Gastrocnemius medialis (tissue), 4 donors: Measurements from ENCODE around the gene ST7. TPM values are rescaled to one million over a fixed set of nuclear protein-coding genes. Genes with fewer than 3 reads are reported as not detected.
A peak's percentile ranks its signal among the peaks of the same experiment; 100 is the strongest.

Source experiments
- ATAC-seq, 2 donors: fragments of 150-250 bp; one replicate each; pipeline ENCODE4 v1.9.1; 2016
- DNase-seq, 2 donors: peaks; one replicate each; pipeline ENCODE4 v3.0.0-alpha.2; 2019
- H3K27ac ChIP-seq, 4 donors: fragments of 200-600 bp; sonication (generic); 1 replicate in 1 of 4; 2 replicates in 3 of 4; pipeline ENCODE4 v1.5.1; 2016 to 2018; ENCODE audit warnings: mild to moderate bottlenecking in 2 of 4, moderate library complexity in 1 of 4
- H3K27me3 ChIP-seq, 3 donors: fragments of 200-600 bp; sonication (generic) in 2 of 3; 1 replicate in 1 of 3; 2 replicates in 2 of 3; pipeline versions ENCODE4 v1.5.1 to v1.6.0; 2016 to 2019; ENCODE audit warnings: mild to moderate bottlenecking in 1 of 3, moderate library complexity in 1 of 3
- H3K36me3 ChIP-seq, 2 donors: fragments of 200-600 bp; sonication (generic) in 1 of 2; one replicate each; pipeline ENCODE4 v1.5.1; 2017 to 2018
- H3K4me1 ChIP-seq, 2 donors: fragments of 200-600 bp; sonication (generic) in 1 of 2; one replicate each; pipeline ENCODE4 v1.5.1; 2016 to 2017; ENCODE audit warnings: mild to moderate bottlenecking in 2 of 2
- H3K4me3 ChIP-seq, 4 donors: fragments of 200-600 bp; sonication (generic) in 3 of 4; 1 replicate in 1 of 4; 2 replicates in 3 of 4; pipeline ENCODE4 v1.5.1; 2016 to 2019; ENCODE audit warnings: mild to moderate bottlenecking in 2 of 4
- H3K9me3 ChIP-seq, 3 donors: fragments of 200-600 bp; sonication (generic) in 2 of 3; 1 replicate in 1 of 3; 2 replicates in 2 of 3; pipeline ENCODE4 v1.5.1; 2016 to 2019
- CTCF ChIP-seq, 5 experiments: fragments of 450-650 bp in 3 of 5; fragments of 200-600 bp in 2 of 5; sonication (generic) in 2 of 5; IDR thresholded peaks in 4 of 5; conservative IDR thresholded peaks in 1 of 5; 1 replicate in 4 of 5; 2 replicates in 1 of 5; pipeline ENCODE4 v1.5.1; 2016 to 2019; ENCODE audit warnings: antibody characterized with exemption in 5 of 5, mild to moderate bottlenecking in 3 of 5, moderate library complexity in 3 of 5
- POLR2A ChIP-seq, 2 donors: fragments of 450-650 bp; IDR thresholded peaks; one replicate each; pipeline ENCODE4 v1.6.1; 2017; ENCODE audit warnings: antibody characterized with exemption in 2 of 2, mild to moderate bottlenecking in 2 of 2, moderate library complexity in 2 of 2
- in situ Hi-C, 4 donors: fragments of 200-750 bp; cut with MboI; loops; one replicate each; pipeline versions ENCODE4 v1.15.0 to v1.8.0; 2017; ENCODE audit warnings: low sequenced_read_pairs in 4 of 4
- intact Hi-C: fragments of 100-400 bp; cut with DNase I; formaldehyde crosslinking; loops from one replicate; pipeline ENCODE4 v1.15.1; 2023; ENCODE audit warnings: low total_unique reads
- total RNA-seq, 4 donors: library from RNA; depleted of rRNA; stranded (reverse); fragments of >200 nt; gene quantifications; one replicate each; pipeline versions ENCODE4 v1.1.0 to v1.2.3, GENCODE V29; 2016

The ST7 gene
- total RNA-seq, 4 donors from 2014 or later = 5.5 to 14.5 (median 11.9) TPM

GRCh38 chr7:117036053-117036669 is 82.9 kb downstream of the ST7 start:
- no peak overlapping the region for H3K4me3 ChIP-seq
- H3K4me1 ChIP-seq = peaks cover 0 to 24% of the 10 kb centered on the region in 2 donors
- no peak for ATAC-seq
- H3K9me3 ChIP-seq = no peaks in the 10 kb centered on the region
- in situ Hi-C loops = no loop called here
- DNase-seq = no peak
- no peak overlapping the region for H3K27ac ChIP-seq
- no peak for TF ChIP-seq POLR2A (IDR thresholded peaks at IDR 0.05)
- no peak for TF ChIP-seq CTCF (IDR thresholded peaks at IDR 0.05 in 4 of 5, conservative IDR thresholded peaks at IDR 0.05 in 1 of 5)
- intact Hi-C loops = no loop called here
- H3K27me3 ChIP-seq = no peaks in the 10 kb centered on the region
- no peaks in the 10 kb centered on the region for H3K36me3 ChIP-seq

- intact Hi-C loops (no loop called here), in situ Hi-C loops (no loop called here)
- Histone ChIP-seq H3K27me3 (no peaks in the 10 kb centered on the region), H3K9me3 (no peaks in the 10 kb centered on the region), H3K4me1 (peaks cover 0 to 25% of the 10 kb centered on the region in 2 donors), H3K4me3 (no peak overlapping the region), H3K27ac (no peak overlapping the region), H3K36me3 (no peaks in the 10 kb centered on the region)
- DNase-seq (no peak), ATAC-seq (no peak)
- TF ChIP-seq CTCF (IDR thresholded peaks at IDR 0.05 in 4 of 5, conservative IDR thresholded peaks at IDR 0.05 in 1 of 5) = no peak
- no peak for TF ChIP-seq POLR2A (IDR thresholded peaks at IDR 0.05)
These were observed 83.5 kb downstream of the ST7 start for GRCh38 chr7:117036836-117037235.

GRCh38 chr7:117038408-117038807 is 85.1 kb downstream of the ST7 start:
- H3K36me3 ChIP-seq = no peaks in the 10 kb centered on the region
- no peaks in the 10 kb centered on the region for H3K9me3 ChIP-seq
- TF ChIP-seq POLR2A (IDR thresholded peaks at IDR 0.05) (no peak), CTCF (IDR thresholded peaks at IDR 0.05 in 4 of 5, conservative IDR thresholded peaks at IDR 0.05 in 1 of 5) (no peak)
- H3K27me3 ChIP-seq = no peaks in the 10 kb centered on the region
- no peak overlapping the region for H3K4me3 ChIP-seq
- in situ Hi-C loops = no loop called here
- H3K27ac ChIP-seq = no peak overlapping the region
- DNase-seq (no peak), ATAC-seq (no peak)
- intact Hi-C loops = no loop called here
- H3K4me1 ChIP-seq = peaks cover 15 to 36% of the 10 kb centered on the region in 2 donors

GRCh38 chr7:117041007-117041406 is 87.7 kb downstream of the ST7 start:
- DNase-seq (no peak), ATAC-seq (no peak)
- H3K27ac ChIP-seq = no peak overlapping the region
- no peak for TF ChIP-seq POLR2A (IDR thresholded peaks at IDR 0.05)
- no peak for TF ChIP-seq CTCF (IDR thresholded peaks at IDR 0.05 in 4 of 5, conservative IDR thresholded peaks at IDR 0.05 in 1 of 5)
- in situ Hi-C loops = no loop called here
- H3K36me3 ChIP-seq = no peaks in the 10 kb centered on the region
- H3K27me3 ChIP-seq = no peaks in the 10 kb centered on the region
- H3K4me1 ChIP-seq = peaks cover 17 to 38% of the 10 kb centered on the region in 2 donors
- no peak overlapping the region for H3K4me3 ChIP-seq
- H3K9me3 ChIP-seq = no peaks in the 10 kb centered on the region
- intact Hi-C loops = no loop called here

- TF ChIP-seq POLR2A (IDR thresholded peaks at IDR 0.05) (no peak), CTCF (IDR thresholded peaks at IDR 0.05 in 4 of 5, conservative IDR thresholded peaks at IDR 0.05 in 1 of 5) (no peak)
- in situ Hi-C loops = no loop called here
These were observed 88.5 kb downstream of the ST7 start for GRCh38 chr7:117041822-117042221.

More at GRCh38 chr7:117041822-117042221, 88.5 kb downstream of the ST7 start:
- Histone ChIP-seq H3K4me1 (peaks cover 25 to 42% of the 10 kb centered on the region in 2 donors), H3K27me3 (no peaks in the 10 kb centered on the region), H3K36me3 (no peaks in the 10 kb centered on the region), H3K4me3 (no peak overlapping the region), H3K27ac (peak overlapping the region in 1 of 4 donors; percentile 3), H3K9me3 (no peaks in the 10 kb centered on the region)
- intact Hi-C loops = no loop called here
- ATAC-seq (no peak), DNase-seq (no peak)
